ENCODE results near the gene EIF4G3. TPM values are rescaled to one million over a fixed set of nuclear protein-coding genes. Genes with fewer than 3 reads are reported as not detected.
A peak's percentile ranks its signal among the peaks of the same experiment; 100 is the strongest.

The EIF4G3 gene
- polyA plus RNA-seq, 3 donors: 5.1 to 34.2 (median 5.8) TPM

DNA sequence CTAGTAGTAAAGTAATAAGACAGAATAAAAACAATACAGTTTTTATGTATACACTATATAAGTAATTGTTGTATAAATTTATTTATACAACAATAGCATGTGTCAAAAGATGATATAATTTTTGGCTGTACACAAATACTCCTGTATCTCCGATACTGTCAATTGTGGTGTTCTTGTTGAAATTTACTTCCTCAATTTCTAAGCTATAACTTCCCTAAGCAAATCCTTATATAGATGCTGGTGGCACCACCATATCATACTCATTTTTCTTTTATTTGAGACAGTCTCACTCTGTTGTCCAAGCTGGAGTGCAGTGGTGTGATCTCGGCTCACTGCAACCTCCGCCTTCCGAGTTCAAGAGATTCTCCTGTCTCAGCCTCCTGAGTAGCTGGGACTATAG is 248.6 kb downstream of the EIF4G3 start:
- DNase-seq: peak; percentile 2 to 4 (median 4)
- Mint-ChIP-seq H3K4me1 (peaks cover 13% of the 10 kb centered on the region), H3K36me3 (peaks cover 25 to 40% of the 10 kb centered on the region in 2 donors), H3K27me3 (ENCODE audit: low read depth in 3 of 3) (no peaks in the 10 kb centered on the region), H3K9me3 (no peaks in the 10 kb centered on the region), H3K4me3 (no peak overlapping the region), H3K27ac (no peak overlapping the region)
- no peaks in the 10 kb centered on the region for H3K79me2 ChIP-seq (ENCODE audit: insufficient read depth, low read length)
- TF ChIP-seq, protein P1, sequence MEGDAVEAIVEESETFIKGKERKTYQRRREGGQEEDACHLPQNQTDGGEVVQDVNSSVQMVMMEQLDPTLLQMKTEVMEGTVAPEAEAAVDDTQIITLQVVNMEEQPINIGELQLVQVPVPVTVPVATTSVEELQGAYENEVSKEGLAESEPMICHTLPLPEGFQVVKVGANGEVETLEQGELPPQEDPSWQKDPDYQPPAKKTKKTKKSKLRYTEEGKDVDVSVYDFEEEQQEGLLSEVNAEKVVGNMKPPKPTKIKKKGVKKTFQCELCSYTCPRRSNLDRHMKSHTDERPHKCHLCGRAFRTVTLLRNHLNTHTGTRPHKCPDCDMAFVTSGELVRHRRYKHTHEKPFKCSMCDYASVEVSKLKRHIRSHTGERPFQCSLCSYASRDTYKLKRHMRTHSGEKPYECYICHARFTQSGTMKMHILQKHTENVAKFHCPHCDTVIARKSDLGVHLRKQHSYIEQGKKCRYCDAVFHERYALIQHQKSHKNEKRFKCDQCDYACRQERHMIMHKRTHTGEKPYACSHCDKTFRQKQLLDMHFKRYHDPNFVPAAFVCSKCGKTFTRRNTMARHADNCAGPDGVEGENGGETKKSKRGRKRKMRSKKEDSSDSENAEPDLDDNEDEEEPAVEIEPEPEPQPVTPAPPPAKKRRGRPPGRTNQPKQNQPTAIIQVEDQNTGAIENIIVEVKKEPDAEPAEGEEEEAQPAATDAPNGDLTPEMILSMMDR (IDR thresholded peaks at IDR 0.05): no peak
- H3K4me2 ChIP-seq (replicated peaks; ENCODE audit: extremely low read depth, low read length, poor library complexity, severe bottlenecking): no peak overlapping the region
- no peak overlapping the region for H3K4me3 ChIP-seq (replicated peaks in 1 of 3; ENCODE audit: low read depth in 2 of 3, low read length in 3 of 3)
- no peak overlapping the region for H3K9ac ChIP-seq (ENCODE audit: insufficient read depth, low read length, poor library complexity, severe bottlenecking)
- no peaks in the 10 kb centered on the region for H3K9me3 ChIP-seq (replicated peaks in 1 of 2; ENCODE audit: control insufficient read depth in 1 of 2, insufficient read depth in 1 of 2, low read length in 2 of 2)
- 90% methylated on average over 3 of the region's 4 CpGs for WGBS (ENCODE audit: insufficient coverage)
- no peaks in the 10 kb centered on the region for H3K27me3 ChIP-seq (ENCODE audit: control insufficient read depth in 2 of 2, insufficient read depth in 2 of 2, low read length in 2 of 2)
- peaks cover 0 to 21% of the 10 kb centered on the region in 2 donors for H3K36me3 ChIP-seq (replicated peaks in 1 of 2; ENCODE audit: control insufficient read depth in 1 of 2, insufficient read depth in 2 of 2, low read length in 2 of 2)
- intact Hi-C loops (cut with micrococcal nuclease): no loop called here
- H4K20me1 ChIP-seq (ENCODE audit: insufficient read depth, low read length): no peaks in the 10 kb centered on the region
- peaks cover 0 to 4% of the 10 kb centered on the region in 2 donors for H3K4me1 ChIP-seq (ENCODE audit: control insufficient read depth in 1 of 2, insufficient read depth in 2 of 2, low read length in 2 of 2)
- H3K27ac ChIP-seq (ENCODE audit: low read depth in 1 of 2, low read length in 2 of 2): no peak overlapping the region
- H2AFZ ChIP-seq (ENCODE audit: insufficient read depth, low read depth, low read length, poor library complexity, severe bottlenecking): no peak overlapping the region

DNA sequence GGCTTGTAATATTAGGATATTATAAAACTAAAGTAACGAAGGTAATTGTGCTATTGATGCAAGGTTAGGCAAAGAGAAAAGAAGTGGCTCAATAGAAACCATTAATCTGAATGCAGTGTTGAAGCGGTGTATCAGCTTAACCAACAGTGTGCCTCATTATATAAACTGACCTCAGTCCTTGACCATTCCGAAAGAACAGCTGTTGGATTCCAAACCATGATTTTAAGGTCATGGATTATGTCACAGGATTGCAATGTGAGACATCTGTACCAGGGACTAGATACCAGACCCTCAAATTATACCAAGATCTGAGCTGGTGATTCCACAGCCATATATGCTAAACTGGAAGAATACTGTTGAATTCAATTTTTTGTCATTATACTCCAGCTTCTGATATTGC is 255.4 kb downstream of the EIF4G3 start:
- intact Hi-C loops (cut with micrococcal nuclease): no loop called here
- H3K4me3 Mint-ChIP-seq: no peak overlapping the region
- H3K79me2 ChIP-seq (ENCODE audit: insufficient read depth, low read length): no peaks in the 10 kb centered on the region
- H4K20me1 ChIP-seq (ENCODE audit: insufficient read depth, low read length): no peaks in the 10 kb centered on the region
- no peaks in the 10 kb centered on the region for H3K36me3 ChIP-seq (replicated peaks in 1 of 2; ENCODE audit: control insufficient read depth in 1 of 2, insufficient read depth in 2 of 2, low read length in 2 of 2)
- no peaks in the 10 kb centered on the region for H3K4me1 ChIP-seq (ENCODE audit: control insufficient read depth in 1 of 2, insufficient read depth in 2 of 2, low read length in 2 of 2)
- H3K36me3 Mint-ChIP-seq: peaks cover 9 to 19% of the 10 kb centered on the region in 2 donors
- 92% methylated on average over 2 of the region's 3 CpGs for WGBS (ENCODE audit: insufficient coverage)
- no peaks in the 10 kb centered on the region for H3K9me3 Mint-ChIP-seq
- no peak overlapping the region for H3K27ac Mint-ChIP-seq
- H3K9ac ChIP-seq (ENCODE audit: insufficient read depth, low read length, poor library complexity, severe bottlenecking): no peak overlapping the region
- no peak for DNase-seq
- H3K9me3 ChIP-seq (replicated peaks in 1 of 2; ENCODE audit: control insufficient read depth in 1 of 2, insufficient read depth in 1 of 2, low read length in 2 of 2): no peaks in the 10 kb centered on the region
- no peak overlapping the region for H2AFZ ChIP-seq (ENCODE audit: insufficient read depth, low read depth, low read length, poor library complexity, severe bottlenecking)
- TF ChIP-seq, protein P1 (IDR thresholded peaks at IDR 0.05): no peak
- no peak overlapping the region for H3K4me2 ChIP-seq (replicated peaks; ENCODE audit: extremely low read depth, low read length, poor library complexity, severe bottlenecking)
- H3K27ac ChIP-seq (ENCODE audit: low read depth in 1 of 2, low read length in 2 of 2): no peak overlapping the region
- no peak overlapping the region for H3K4me3 ChIP-seq (replicated peaks in 1 of 3; ENCODE audit: low read depth in 2 of 3, low read length in 3 of 3)
- H3K27me3 Mint-ChIP-seq (ENCODE audit: low read depth in 3 of 3): no peaks in the 10 kb centered on the region
- H3K4me1 Mint-ChIP-seq: no peaks in the 10 kb centered on the region
- no peaks in the 10 kb centered on the region for H3K27me3 ChIP-seq (ENCODE audit: control insufficient read depth in 2 of 2, insufficient read depth in 2 of 2, low read length in 2 of 2)
